ENCODE data around the gene KLRK1.
A peak's percentile ranks its signal among the peaks of the same experiment; 100 is the strongest.
"Not testable (repeated sequence)": the region's sequence is repeated elsewhere in the genome, so short reads cannot be mapped to it uniquely, and the experiment has no call there.

The KLRK1 gene

DNA sequence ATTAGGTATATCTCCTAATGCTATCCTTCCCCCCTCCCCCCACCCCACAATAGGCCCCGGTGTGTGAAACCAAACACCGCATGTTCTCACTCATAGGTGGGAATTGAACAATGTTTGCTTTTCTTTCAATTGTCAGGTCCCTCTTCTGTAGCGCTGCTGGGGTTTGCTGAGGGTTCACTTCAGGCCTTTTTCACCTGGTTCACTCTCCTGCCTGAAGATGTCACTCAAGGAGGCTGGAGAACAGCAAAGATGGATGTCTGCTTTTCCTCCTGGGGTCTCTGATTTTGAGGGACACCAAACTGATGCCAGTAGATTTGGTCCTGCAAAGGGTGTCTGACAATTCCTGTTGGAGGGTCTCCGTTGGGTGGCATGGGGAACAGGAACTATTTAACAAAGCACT is 35.8 kb downstream of the KLRK1 start:
- DNase-seq: no peak
- Histone ChIP-seq H3K4me1 (no peaks in the 10 kb centered on the region), H3K36me3 (no peaks in the 10 kb centered on the region), H3K27me3 (0 out of 2 replicates have a peak, but pooled peaks cover 3% of the 10 kb centered on the region), H3K9me3 (no peaks in the 10 kb centered on the region), H3K4me3 (ENCODE audit: low read depth, low read length) (no peak overlapping the region)
- no peak for TF ChIP-seq CTCF (IDR thresholded peaks at IDR 0.05; ENCODE audit: low read depth, low read length)

- not testable (repeated sequence) for H3K4me1 ChIP-seq; H3K9me3 ChIP-seq; H3K4me3 ChIP-seq (ENCODE audit: low read depth, low read length); DNase-seq; H3K36me3 ChIP-seq; H3K27me3 ChIP-seq
Observed at GRCh38 chr12:10351457-10351856, 38.4 kb downstream of the KLRK1 start.

GRCh38 chr12:10341892-10342509 is 47.8 kb downstream of the KLRK1 start:
- no peaks in the 10 kb centered on the region for H3K4me1 ChIP-seq
- H3K4me3 ChIP-seq (ENCODE audit: low read depth, low read length): no peak overlapping the region
- no peaks in the 10 kb centered on the region for H3K36me3 ChIP-seq
- peaks cover 9% of the 10 kb centered on the region for H3K27me3 ChIP-seq
- no peak for DNase-seq
- TF ChIP-seq CTCF (IDR thresholded peaks at IDR 0.05; ENCODE audit: low read depth, low read length): no peak
- H3K9me3 ChIP-seq: no peaks in the 10 kb centered on the region

- not testable (repeated sequence) for DNase-seq; H3K9me3 ChIP-seq; H3K4me1 ChIP-seq; H3K36me3 ChIP-seq; H3K4me3 ChIP-seq (ENCODE audit: low read depth, low read length); H3K27me3 ChIP-seq
Observed at GRCh38 chr12:10340946-10341345, 48.9 kb downstream of the KLRK1 start.

DNA sequence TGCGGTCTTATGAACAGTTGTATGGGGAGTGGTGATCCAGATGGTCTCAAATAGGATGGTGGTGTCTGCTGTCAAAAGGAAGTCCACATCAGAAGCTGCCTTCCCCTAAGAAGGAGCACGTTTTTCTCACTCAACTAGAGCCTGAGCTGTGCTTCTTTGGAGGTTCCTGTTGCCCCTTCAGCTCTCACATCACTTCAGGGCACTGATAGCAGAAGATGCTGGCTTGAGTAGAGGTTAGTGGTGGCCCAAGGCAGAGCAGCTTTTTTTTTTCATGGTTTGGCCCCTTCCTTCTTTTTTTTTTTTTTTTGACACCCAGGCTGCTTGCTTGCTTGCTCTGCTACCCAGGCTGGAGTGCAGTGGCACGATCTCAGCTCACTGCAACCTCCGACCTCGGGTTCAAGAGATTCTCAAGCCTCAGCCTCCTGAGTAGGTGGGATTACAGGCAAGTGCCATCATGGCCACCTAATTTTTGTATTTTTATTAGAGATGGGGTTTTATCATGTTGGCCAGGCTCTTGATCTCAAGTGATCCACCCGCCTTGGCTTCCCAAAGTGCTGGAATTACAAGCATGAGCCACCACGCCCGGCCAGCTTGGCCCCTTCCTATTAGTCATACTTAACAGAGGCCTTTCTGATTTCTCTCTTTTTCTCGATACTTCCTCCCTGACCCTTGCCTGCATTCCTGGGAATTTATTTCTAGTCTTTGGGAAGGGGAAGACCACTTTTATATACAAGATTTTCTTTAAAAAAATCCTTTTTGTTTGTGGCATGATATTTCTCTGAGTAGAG is 50.6 kb downstream of the KLRK1 start:
- DNase-seq: no peak
- Histone ChIP-seq H3K27me3 (peaks cover 9% of the 10 kb centered on the region), H3K4me3 (ENCODE audit: low read depth, low read length) (no peak overlapping the region), H3K9me3 (no peaks in the 10 kb centered on the region), H3K36me3 (no peaks in the 10 kb centered on the region), H3K4me1 (no peaks in the 10 kb centered on the region)
- TF ChIP-seq CTCF (IDR thresholded peaks at IDR 0.05; ENCODE audit: low read depth, low read length): no peak

DNA sequence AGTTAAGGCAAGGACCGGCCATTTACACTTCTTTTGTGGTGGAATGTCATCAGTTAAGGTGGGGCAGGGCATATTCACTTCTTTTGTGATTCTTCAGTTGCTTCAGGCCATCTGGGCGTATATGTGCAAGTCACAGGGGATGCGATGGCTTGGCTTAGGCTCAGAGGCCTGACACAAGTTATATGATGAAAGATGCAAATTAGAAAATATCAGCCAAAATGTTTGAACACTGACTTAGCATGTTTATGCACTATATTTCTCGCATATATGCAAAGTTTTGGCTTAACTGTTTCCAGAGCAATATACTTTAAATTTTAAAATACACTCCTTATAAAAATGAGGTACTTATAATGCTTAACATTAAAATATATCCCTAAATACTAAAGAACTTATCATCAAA is 51.4 kb downstream of the KLRK1 start:
- not testable (repeated sequence) for H3K36me3 ChIP-seq; H3K4me3 ChIP-seq (ENCODE audit: low read depth, low read length); H3K9me3 ChIP-seq; DNase-seq; H3K27me3 ChIP-seq; H3K4me1 ChIP-seq

GRCh38 chr12:10336196-10336595 is 53.6 kb downstream of the KLRK1 start:
- H3K4me3 ChIP-seq (ENCODE audit: low read depth, low read length); H3K27me3 ChIP-seq; DNase-seq; H3K4me1 ChIP-seq; H3K36me3 ChIP-seq; H3K9me3 ChIP-seq: not testable (repeated sequence)

- Histone ChIP-seq H3K36me3 (no peaks in the 10 kb centered on the region), H3K27me3 (no peaks in the 10 kb centered on the region), H3K4me3 (ENCODE audit: low read depth, low read length) (no peak overlapping the region), H3K9me3 (no peaks in the 10 kb centered on the region), H3K4me1 (no peaks in the 10 kb centered on the region)
- peak; percentile 82 for TF ChIP-seq CTCF (IDR thresholded peaks at IDR 0.05; ENCODE audit: low read depth, low read length)
- no peak for DNase-seq
Observed at GRCh38 chr12:10331642-10332239, 58.1 kb downstream of the KLRK1 start.

- not testable (repeated sequence) for DNase-seq; H3K9me3 ChIP-seq; H3K4me1 ChIP-seq; H3K36me3 ChIP-seq; H3K27me3 ChIP-seq; H3K4me3 ChIP-seq (ENCODE audit: low read depth, low read length)
Observed at GRCh38 chr12:10328691-10329090, 61.1 kb downstream of the KLRK1 start.

Measured in BE2C (cell line).